ENCODE results near the gene FAM174C.

The FAM174C gene

GRCh38 chr19:1327125-1327524, 51.8 kb downstream of the FAM174C start:
- DNase-seq, result no peak
